BJ (cell line): ENCODE data around the gene GLTPD2. TPM values are rescaled to one million over a fixed set of nuclear protein-coding genes. Genes with fewer than 3 reads are reported as not detected.

ENCODE experiments used
- CTCF ChIA-PET: fragments of 350-600 bp; formaldehyde crosslinking; extraction: SDS; loops from one replicate; lab custom pipeline; 2021; ENCODE audit warnings: antibody characterized with exemption, inconsistent platforms; lab: Yijun Ruan, JAX
- POLR2A ChIA-PET: fragments of 300-600 bp; sonication (Branson Sonifier 250); formaldehyde crosslinking; extraction: SDS; loops from one replicate; lab custom pipeline; 2021; ENCODE audit warnings: antibody characterized with exemption; lab: Charles Lee
- DNase-seq: peaks from one replicate; pipeline ENCODE4 v3.0.0-alpha.2; 2011; ENCODE audit warnings: low read depth
- H3K27me3 ChIP-seq: 2 replicates; pipeline ENCODE4 v1.6.0; 2011; ENCODE audit warnings: low read length; ENCODE audit not compliant: control insufficient read depth, insufficient read depth
- H3K36me3 ChIP-seq: 2 replicates; pipeline ENCODE4 v1.5.1; 2011; ENCODE audit warnings: low read length; ENCODE audit not compliant: control insufficient read depth, insufficient read depth
- H3K4me3 ChIP-seq: 2 replicates; pipeline ENCODE4 v1.5.1; 2011; ENCODE audit warnings: low read depth, mild to moderate bottlenecking, control low read depth, low read length
- CTCF ChIP-seq: IDR thresholded peaks from 2 replicates; pipeline ENCODE4 v1.5.1; 2011; ENCODE audit warnings: low read depth, mild to moderate bottlenecking, control low read depth, inconsistent platforms, low read length, moderate library complexity; ENCODE audit not compliant: insufficient read depth
- polyA plus RNA-seq: library from polyadenylated mRNA; depleted of rRNA; stranded (reverse); fragments of >200 nt; gene quantifications from 2 replicates; pipeline ENCODE4 v1.2.3, GENCODE V29; 2011

The GLTPD2 gene
- polyA plus RNA-seq, 1 experiment, result not detected

GRCh38 chr17:4811471-4811870, 22.7 kb downstream of the GLTPD2 start:
- ChIA-PET POLR2A (no interaction called here), CTCF (interaction anchor here (1.2 kb wide), 1 partner anchor 80 kb away, joined by 4 read pairs; no protein-coding TSS in a partner anchor)
- Histone ChIP-seq H3K36me3 (peaks cover 25% of the 10 kb centered on the region), H3K27me3 (no peaks in the 10 kb centered on the region), H3K4me3 (no peak overlapping the region)
- no peak for DNase-seq
- TF ChIP-seq CTCF, result no peak

GRCh38 chr17:4812690-4813089, 23.9 kb downstream of the GLTPD2 start:
- TF ChIP-seq CTCF, result no peak
- Histone ChIP-seq H3K27me3 (no peaks in the 10 kb centered on the region), H3K4me3 (no peak overlapping the region), H3K36me3 (peaks cover 32% of the 10 kb centered on the region)
- no peak for DNase-seq
- ChIA-PET CTCF (interaction anchor here (1.1 to 1.6 kb wide), 2 partner anchors 22 to 26 kb away, joined by 4 read pairs; partner anchors contain the start of gene VMO1), POLR2A (no interaction called here)

- no peak overlapping the region for H3K4me3 ChIP-seq
- no peaks in the 10 kb centered on the region for H3K27me3 ChIP-seq
- ChIA-PET CTCF (interaction anchor here (0.6 to 1.4 kb wide), 3 partner anchors 9 to 611 kb away, joined by 3 to 5 read pairs (median 3); no protein-coding TSS in a partner anchor), POLR2A (no interaction called here)
- no peak for DNase-seq
- 0 out of 2 replicates have a peak, but pooled peaks have one; percentile 13 for TF ChIP-seq CTCF
- peaks cover 26% of the 10 kb centered on the region for H3K36me3 ChIP-seq
Measured at GRCh38 chr17:4815043-4815675, 26.4 kb downstream of the GLTPD2 start.

- no peak for TF ChIP-seq CTCF
- H3K27me3 ChIP-seq, result no peaks in the 10 kb centered on the region
- no peak for DNase-seq
- no peak overlapping the region for H3K4me3 ChIP-seq
- H3K36me3 ChIP-seq, result peaks cover 21% of the 10 kb centered on the region
- POLR2A ChIA-PET, result no interaction called here
- CTCF ChIA-PET, result no interaction called here
Measured at GRCh38 chr17:4816826-4817225, 28.1 kb downstream of the GLTPD2 start.

GRCh38 chr17:4818276-4818675, 29.5 kb downstream of the GLTPD2 start:
- POLR2A ChIA-PET, result no interaction called here
- no peaks in the 10 kb centered on the region for H3K27me3 ChIP-seq
- TF ChIP-seq CTCF, result no peak
- no peak overlapping the region for H3K4me3 ChIP-seq
- DNase-seq, result no peak
- H3K36me3 ChIP-seq, result peaks cover 21% of the 10 kb centered on the region
- CTCF ChIA-PET, result interaction anchor here (1.1 kb wide), 1 partner anchor 10 kb away, joined by 4 read pairs; no protein-coding TSS in a partner anchor
